Adrenal gland (tissue), 12 donors: Measurements from ENCODE around the gene HEYL. TPM values are rescaled to one million over a fixed set of nuclear protein-coding genes. Genes with fewer than 3 reads are reported as not detected.

ENCODE experiments used
- DNase-seq, 7 donors: peaks; one replicate each; pipeline ENCODE4 v3.0.0-alpha.2; 2019 to 2020
- H3K27ac ChIP-seq, 5 donors: fragments of 200-600 bp; sonication (generic) in 4 of 5; 1 replicate in 3 of 5; 2 replicates in 2 of 5; pipeline versions ENCODE4 v1.5.1 to v1.8.0; 2016 to 2020; ENCODE audit warnings: mild to moderate bottlenecking in 1 of 5
- H3K27me3 ChIP-seq: fragments of 200-600 bp; 2 replicates; pipeline ENCODE4 v1.8.0; 2021
- H3K36me3 ChIP-seq, 2 donors: fragments of 200-600 bp; replicated peaks in 1 of 2; 1 replicate in 1 of 2; 2 replicates in 1 of 2; pipeline versions ENCODE4 v1.5.1 to v1.8.0; 2018 to 2022
- H3K4me1 ChIP-seq, 2 donors: fragments of 200-600 bp; replicated peaks in 1 of 2; 1 replicate in 1 of 2; 2 replicates in 1 of 2; pipeline versions ENCODE4 v1.5.1 to v1.8.0; 2018 to 2021
- H3K4me3 ChIP-seq, 4 donors: fragments of 200-600 bp; sonication (generic) in 3 of 4; one replicate each; pipeline ENCODE4 v1.5.1; 2016 to 2018
- H3K9me3 ChIP-seq, 3 donors: fragments of 200-600 bp; sonication (generic) in 1 of 3; replicated peaks in 1 of 3; 1 replicate in 2 of 3; 2 replicates in 1 of 3; pipeline versions ENCODE4 v1.5.1 to v1.8.0; 2016 to 2021
- CTCF ChIP-seq, 6 experiments: fragments of 450-650 bp in 4 of 6; fragments of 200-600 bp in 2 of 6; sonication (generic) in 1 of 6; IDR thresholded peaks; 1 replicate in 5 of 6; 2 replicates in 1 of 6; pipeline versions ENCODE4 v1.5.1 to v1.8.0; 2016 to 2021; ENCODE audit warnings: antibody characterized with exemption in 6 of 6, mild to moderate bottlenecking in 2 of 6, moderate library complexity in 1 of 6
- POLR2A ChIP-seq, 2 donors: fragments of 450-650 bp; IDR thresholded peaks; one replicate each; pipeline ENCODE4 v1.6.1; 2017; ENCODE audit warnings: antibody characterized with exemption in 2 of 2, mild to moderate bottlenecking in 2 of 2, moderate library complexity in 1 of 2
- WGBS, 4 donors: extraction: QIAGEN DNeasy Blood & Tissue Kit in 2 of 4; methylation state at CpG; one replicate each; pipeline versions ENCODE4 v1.1.5 to v1.1.7; 2013 to 2017; 5-methylcytosine and 5-hydroxymethylcytosine counted together
- intact Hi-C, 2 donors: fragments of 100-400 bp; cut with DNase I; formaldehyde crosslinking; loops; one replicate each; pipeline versions ENCODE4 v1.14.1 to v1.15.0; 2022 to 2023
- polyA plus RNA-seq, 3 donors: library from polyadenylated mRNA; stranded (reverse); fragments of 200-250 nt in 2 of 3; fragments of 350-450 nt in 1 of 3; fragmentation: Illumina TruSeq in 1 of 3; extraction: RNeasy Lipid Tissue Mini Kit (QIAGEN cat#74804) in 1 of 3; gene quantifications; one replicate each; pipeline ENCODE4 v1.2.3, GENCODE V29; 2013 to 2014
- total RNA-seq, 9 donors: library from RNA; depleted of rRNA in 4 of 9; stranded (reverse); fragments of >200 nt in 4 of 9; fragments of 120-200 nt in 1 of 9; fragmentation: NEBNext Ultra II Directional in 1 of 9; extraction: Animal tissue kit (Norgen Biotek cat#: 25700) in 1 of 9; gene quantifications; one replicate each; pipeline versions ENCODE4 v1.1.0 to v1.2.4, GENCODE V29; 2013 to 2023
- donor health status: healthy with polysubstance abuse.
- donor health status: Bipolar disorder and iron deficiency.
- donor health status: DM: yes; HTN: yes; CAD: no.
- donor health status: DM: no; HTN: no; CAD: no.
- donor health status: DM: no; HTN: no; CAD: no.
- donor health status: DM: yes; HTN: yes; CAD: no.

HEYL gene
- total and polyA plus RNA-seq, 12 donors, result 2.4 to 27.7 (median 14.0) TPM

- H3K36me3 ChIP-seq, result no peaks in the 10 kb centered on the region
- H3K27me3 ChIP-seq, result peaks cover 43% of the 10 kb centered on the region
- WGBS, 4 donors, result 63 to 83% (median 74%) methylated on average over 2 of the region's 2 CpGs
Observed at GRCh38 chr1:39687243-39687642, 47.8 kb upstream of the HEYL start.

GRCh38 chr1:39685071-39685470, 45.6 kb upstream of the HEYL start:
- peaks cover 32% of the 10 kb centered on the region for H3K27me3 ChIP-seq
- no peaks in the 10 kb centered on the region for H3K4me1 ChIP-seq
- no peak for DNase-seq
- TF ChIP-seq CTCF (IDR thresholded peaks at IDR 0.05), result no peak
- TF ChIP-seq POLR2A (IDR thresholded peaks at IDR 0.05), result no peak
- H3K27ac ChIP-seq, result no peak overlapping the region
- no peaks in the 10 kb centered on the region for H3K36me3 ChIP-seq
- no peaks in the 10 kb centered on the region for H3K9me3 ChIP-seq
- H3K4me3 ChIP-seq, result no peak overlapping the region
- intact Hi-C loops, result no loop called here
- WGBS, 4 donors, result 72 to 87% (median 83%) methylated on average over 3 of the region's 3 CpGs

More at GRCh38 chr1:39687243-39687642, 47.8 kb upstream of the HEYL start:
- Histone ChIP-seq H3K4me3 (no peak overlapping the region), H3K27ac (no peak overlapping the region), H3K4me1 (peaks cover 10 to 15% of the 10 kb centered on the region in 2 donors), H3K9me3 (no peaks in the 10 kb centered on the region)
- intact Hi-C loops, result no loop called here
- no peak for DNase-seq
- TF ChIP-seq POLR2A (IDR thresholded peaks at IDR 0.05) (no peak), CTCF (IDR thresholded peaks at IDR 0.05) (no peak)

GRCh38 chr1:39684313-39684664, 44.8 kb upstream of the HEYL start:
- Histone ChIP-seq H3K4me1 (no peaks in the 10 kb centered on the region), H3K27ac (no peak overlapping the region), H3K36me3 (no peaks in the 10 kb centered on the region), H3K27me3 (peaks cover 30% of the 10 kb centered on the region), H3K4me3 (no peak overlapping the region), H3K9me3 (no peaks in the 10 kb centered on the region)
- 69 to 77% (median 70%) methylated on average over 4 to 13 of the region's 13 CpGs; no CpG with 5 or more reads in 1 of the 4 donors for WGBS, 4 donors
- TF ChIP-seq CTCF (IDR thresholded peaks at IDR 0.05) (no peak), POLR2A (IDR thresholded peaks at IDR 0.05) (no peak)
- DNase-seq, result no peak
- intact Hi-C loops, result no loop called here

GRCh38 chr1:39683591-39684312, 44.3 kb upstream of the HEYL start:
- Histone ChIP-seq H3K4me3 (no peak overlapping the region), H3K27me3 (peaks cover 27% of the 10 kb centered on the region)

More at GRCh38 chr1:39683591-39684312, 44.3 kb upstream of the HEYL start:
- DNase-seq, result no peak
- TF ChIP-seq POLR2A (IDR thresholded peaks at IDR 0.05) (no peak), CTCF (IDR thresholded peaks at IDR 0.05) (no peak)
- H3K36me3 ChIP-seq, result no peaks in the 10 kb centered on the region
- 21 to 56% (median 33%) methylated on average over 3 to 62 of the region's 62 CpGs for WGBS, 4 donors
- H3K4me1 ChIP-seq, result no peaks in the 10 kb centered on the region
- intact Hi-C loops, result no loop called here
- H3K9me3 ChIP-seq, result no peaks in the 10 kb centered on the region
- no peak overlapping the region for H3K27ac ChIP-seq
